ENCODE data around the gene HEPACAM2. TPM values are rescaled to one million over a fixed set of nuclear protein-coding genes. Genes with fewer than 3 reads are reported as not detected.

HEPACAM2 gene
- 2.1 and 4.4 TPM in 2 replicates for total RNA-seq (2022)
- Bru-seq, nascent RNA, result percentile 47 among the genes with signal in this experiment
- percentile 36 among the genes with signal in this experiment for BruChase-seq, experiment 1, labeled RNA remaining after a 2-hour chase
- BruChase-seq, experiment 2, labeled RNA remaining after a 6-hour chase, result percentile 41 among the genes with signal in this experiment
- long read RNA-seq, transcript HEPACAM2-202 (10 exons, 2,148 nt), result major isoform, 16 of 22 reads
- long read RNA-seq, partial matches to known transcripts, result 4 of 22 reads
- long read RNA-seq, other reads (novel, unspliced or antisense), result 2 of 22 reads

DNA sequence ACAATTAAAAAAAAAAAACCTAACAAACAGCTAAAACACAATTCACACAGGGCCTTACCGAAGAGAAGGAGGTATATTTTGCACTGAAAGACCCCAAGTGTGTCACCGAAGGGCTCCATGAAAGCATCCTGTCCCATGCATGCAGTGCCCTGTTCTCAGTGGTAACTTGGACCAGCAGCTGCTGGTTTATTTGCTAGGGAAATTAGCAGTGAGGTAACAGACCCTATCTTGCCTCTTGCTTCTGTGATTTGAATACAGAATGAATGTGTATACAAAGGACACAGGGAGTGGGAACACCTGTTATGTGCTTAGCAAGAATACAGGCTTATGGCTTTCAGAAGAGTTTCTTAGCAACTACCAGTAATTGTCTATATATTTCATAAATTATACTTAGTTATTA, at the start of gene HEPACAM2:
Gene HEPACAM2 (minus strand): TSS at position 160 of the 400 bp plus-strand sequence.
- ChIA-PET CTCF (no interaction called here), POLR2A (no interaction called here)
- H3K4me1 Mint-ChIP-seq (ENCODE audit: low read depth, unreplicated experiment), result no peaks in the 10 kb centered on the region
- intact Hi-C loops (cut with micrococcal nuclease; ENCODE audit: unreplicated experiment), result loop anchor here (5.0 kb wide), 1 partner anchor 389 kb away; the partner anchor contains the start of gene CDK6
- TF ChIP-seq, protein P1, sequence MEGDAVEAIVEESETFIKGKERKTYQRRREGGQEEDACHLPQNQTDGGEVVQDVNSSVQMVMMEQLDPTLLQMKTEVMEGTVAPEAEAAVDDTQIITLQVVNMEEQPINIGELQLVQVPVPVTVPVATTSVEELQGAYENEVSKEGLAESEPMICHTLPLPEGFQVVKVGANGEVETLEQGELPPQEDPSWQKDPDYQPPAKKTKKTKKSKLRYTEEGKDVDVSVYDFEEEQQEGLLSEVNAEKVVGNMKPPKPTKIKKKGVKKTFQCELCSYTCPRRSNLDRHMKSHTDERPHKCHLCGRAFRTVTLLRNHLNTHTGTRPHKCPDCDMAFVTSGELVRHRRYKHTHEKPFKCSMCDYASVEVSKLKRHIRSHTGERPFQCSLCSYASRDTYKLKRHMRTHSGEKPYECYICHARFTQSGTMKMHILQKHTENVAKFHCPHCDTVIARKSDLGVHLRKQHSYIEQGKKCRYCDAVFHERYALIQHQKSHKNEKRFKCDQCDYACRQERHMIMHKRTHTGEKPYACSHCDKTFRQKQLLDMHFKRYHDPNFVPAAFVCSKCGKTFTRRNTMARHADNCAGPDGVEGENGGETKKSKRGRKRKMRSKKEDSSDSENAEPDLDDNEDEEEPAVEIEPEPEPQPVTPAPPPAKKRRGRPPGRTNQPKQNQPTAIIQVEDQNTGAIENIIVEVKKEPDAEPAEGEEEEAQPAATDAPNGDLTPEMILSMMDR (IDR thresholded peaks at IDR 0.05; ENCODE audit: insufficient read depth in 1 of 2, low read depth in 1 of 2, low read length in 1 of 2, severe bottlenecking in 1 of 2, unreplicated experiment in 1 of 2), result no peak
- no peak within 1 kb of the TSS for H3K4me3 Mint-ChIP-seq (ENCODE audit: unreplicated experiment)
- H3K36me3 Mint-ChIP-seq (ENCODE audit: insufficient read depth, unreplicated experiment), result no peaks in the 10 kb centered on the region
- Histone ChIP-seq H3K27me3 (replicated peaks; ENCODE audit: control insufficient read depth, insufficient read depth, low read length) (no peaks in the 10 kb centered on the region), H3K9me3 (no peaks in the 10 kb centered on the region), H3K4me1 (peaks cover 7% of the 10 kb centered on the region; the same call in 1 of the 2 replicates), H3K4me3 (ENCODE audit: low read depth, low read length) (peak within 1 kb of the TSS; percentile 28), H3K36me3 (ENCODE audit: control insufficient read depth, insufficient read depth, low read length) (no peaks in the 10 kb centered on the region)
- H3K9me3 Mint-ChIP-seq (ENCODE audit: unreplicated experiment), result no peaks in the 10 kb centered on the region
- BruUV-seq (replicated peaks), result no TSS peak
- no peak for DNase-seq
- no peak within 1 kb of the TSS for H3K27ac Mint-ChIP-seq (ENCODE audit: unreplicated experiment)
- H3K27me3 Mint-ChIP-seq (ENCODE audit: insufficient read depth, unreplicated experiment), result no peaks in the 10 kb centered on the region

- no TSS peak for BruUV-seq (replicated peaks)
- H3K4me3 ChIP-seq (ENCODE audit: low read depth, low read length), result no peak overlapping the region
- H3K4me1 Mint-ChIP-seq (ENCODE audit: low read depth, unreplicated experiment), result peaks cover 52% of the 10 kb centered on the region
- H3K4me3 Mint-ChIP-seq (ENCODE audit: unreplicated experiment), result no peak overlapping the region
- peaks cover 7% of the 10 kb centered on the region for H3K36me3 Mint-ChIP-seq (ENCODE audit: insufficient read depth, unreplicated experiment)
- H3K27me3 Mint-ChIP-seq (ENCODE audit: insufficient read depth, unreplicated experiment), result no peaks in the 10 kb centered on the region
- ChIA-PET CTCF (interaction anchor here (0.7 to 1.1 kb wide), 2 partner anchors 34 to 109 kb away, joined by 3 to 4 read pairs; no protein-coding TSS in a partner anchor), POLR2A (no interaction called here)
- H3K27ac Mint-ChIP-seq (ENCODE audit: unreplicated experiment), result peak overlapping the region; percentile 63
- TF ChIP-seq, protein P1 (IDR thresholded peaks at IDR 0.05; ENCODE audit: insufficient read depth in 1 of 2, low read depth in 1 of 2, low read length in 1 of 2, severe bottlenecking in 1 of 2, unreplicated experiment in 1 of 2), result no peak
- no peak for DNase-seq
- H3K4me1 ChIP-seq, result peaks cover 29% of the 10 kb centered on the region
- intact Hi-C loops (cut with micrococcal nuclease; ENCODE audit: unreplicated experiment), result no loop called here
- H3K9me3 ChIP-seq, result no peaks in the 10 kb centered on the region
- H3K27me3 ChIP-seq (replicated peaks; ENCODE audit: control insufficient read depth, insufficient read depth, low read length), result no peaks in the 10 kb centered on the region
- no peaks in the 10 kb centered on the region for H3K36me3 ChIP-seq (ENCODE audit: control insufficient read depth, insufficient read depth, low read length)
- no peaks in the 10 kb centered on the region for H3K9me3 Mint-ChIP-seq (ENCODE audit: unreplicated experiment)
Measured at GRCh38 chr7:93265220-93265619, 39.0 kb upstream of the HEPACAM2 start.

GRCh38 chr7:93262535-93262934, 36.3 kb upstream of the HEPACAM2 start:
- Histone ChIP-seq H3K9me3 (no peaks in the 10 kb centered on the region), H3K4me3 (ENCODE audit: low read depth, low read length) (no peak overlapping the region), H3K4me1 (peaks cover 16% of the 10 kb centered on the region), H3K27me3 (replicated peaks; ENCODE audit: control insufficient read depth, insufficient read depth, low read length) (no peaks in the 10 kb centered on the region), H3K36me3 (ENCODE audit: control insufficient read depth, insufficient read depth, low read length) (no peaks in the 10 kb centered on the region)
- Mint-ChIP-seq H3K36me3 (ENCODE audit: insufficient read depth, unreplicated experiment) (peaks cover 7% of the 10 kb centered on the region), H3K27ac (ENCODE audit: unreplicated experiment) (no peak overlapping the region), H3K4me1 (ENCODE audit: low read depth, unreplicated experiment) (peaks cover 27% of the 10 kb centered on the region), H3K27me3 (ENCODE audit: insufficient read depth, unreplicated experiment) (no peaks in the 10 kb centered on the region), H3K4me3 (ENCODE audit: unreplicated experiment) (no peak overlapping the region), H3K9me3 (ENCODE audit: unreplicated experiment) (no peaks in the 10 kb centered on the region)
- POLR2A ChIA-PET, result no interaction called here
- CTCF ChIA-PET, result no interaction called here
- no peak for DNase-seq
- intact Hi-C loops (cut with micrococcal nuclease; ENCODE audit: unreplicated experiment), result no loop called here
- no TSS peak for BruUV-seq (replicated peaks)
- TF ChIP-seq, protein P1 (IDR thresholded peaks at IDR 0.05; ENCODE audit: insufficient read depth in 1 of 2, low read depth in 1 of 2, low read length in 1 of 2, severe bottlenecking in 1 of 2, unreplicated experiment in 1 of 2), result no peak
